B cell (primary cell): ENCODE data around the gene NTN3. TPM values are rescaled to one million over a fixed set of nuclear protein-coding genes. Genes with fewer than 3 reads are reported as not detected.

Experiments
- ATAC-seq: fragments of 200-7000 bp; cut with Tn5 transposase; one replicate; pipeline ENCODE4 v1.10.0; 2021; ENCODE audit warnings: low read depth, mild to moderate bottlenecking, moderate number of reproducible peaks, moderate library complexity
- CTCF ChIA-PET: fragments of 350-600 bp; sonication (Branson Sonifier 250); formaldehyde crosslinking; loops from one replicate; lab custom pipeline; 2021; ENCODE audit warnings: antibody characterized with exemption, inconsistent platforms; lab: Charles Lee
- POLR2A ChIA-PET: fragments of 350-600 bp; sonication (Branson Sonifier 250); formaldehyde crosslinking; loops from one replicate; lab custom pipeline; 2021; ENCODE audit warnings: antibody characterized with exemption; lab: Charles Lee
- DNase-seq: peaks from one replicate; pipeline ENCODE4 v3.0.0; 2013
- H2AFZ ChIP-seq: 2 replicates; pipeline ENCODE4 v1.6.1; 2012; ENCODE audit warnings: mild to moderate bottlenecking, low read depth, low read length; ENCODE audit not compliant: insufficient read depth, poor library complexity, severe bottlenecking
- H3K27ac ChIP-seq, 2 donors: 1 replicate in 1 of 2; 2 replicates in 1 of 2; pipeline ENCODE4 v1.5.1; 2012 to 2013; ENCODE audit warnings: low read length in 2 of 2, mild to moderate bottlenecking in 2 of 2, moderate library complexity in 1 of 2
- H3K27me3 ChIP-seq, 4 experiments: fragments of 200-600 bp in 1 of 4; sonication (generic) in 1 of 4; replicated peaks in 1 of 4; 1 replicate in 2 of 4; 2 replicates in 2 of 4; pipeline versions ENCODE4 v1.6.1 to v1.7.0; 2013 to 2016; ENCODE audit warnings: low read length in 3 of 4, mild to moderate bottlenecking in 2 of 4, mixed read lengths in 1 of 4, moderate library complexity in 1 of 4; ENCODE audit not compliant: insufficient read depth in 4 of 4, control insufficient read depth in 3 of 4; ENCODE audit errors: control extremely low read depth in 1 of 4
- H3K36me3 ChIP-seq, 2 experiments: replicated peaks in 1 of 2; 1 replicate in 1 of 2; 2 replicates in 1 of 2; pipeline versions ENCODE4 v1.6.1 to v1.7.1; 2013; ENCODE audit warnings: low read length in 1 of 2; ENCODE audit not compliant: insufficient read depth in 2 of 2, control insufficient read depth in 1 of 2; ENCODE audit errors: control extremely low read depth in 1 of 2, extremely low read depth in 1 of 2
- H3K4me1 ChIP-seq, 2 donors: fragments of 200-600 bp in 1 of 2; sonication (generic) in 1 of 2; 1 replicate in 1 of 2; 2 replicates in 1 of 2; pipeline versions ENCODE4 v1.5.1 to v1.6.1; 2013 to 2017; ENCODE audit warnings: low read length in 2 of 2; ENCODE audit not compliant: control insufficient read depth in 2 of 2, insufficient read depth in 2 of 2
- H3K4me2 ChIP-seq: replicated peaks from 2 replicates; pipeline ENCODE3; 2012; ENCODE audit warnings: mild to moderate bottlenecking, low read depth, low read length; ENCODE audit not compliant: poor library complexity, severe bottlenecking
- H3K4me3 ChIP-seq, 5 experiments: fragments of 200-600 bp in 1 of 5; sonication (generic) in 1 of 5; 1 replicate in 3 of 5; 2 replicates in 2 of 5; pipeline versions ENCODE4 v1.5.1 to v1.7.0; 2011 to 2016; ENCODE audit warnings: low read length in 4 of 5, mild to moderate bottlenecking in 4 of 5, low read depth in 2 of 5, control low read depth in 1 of 5, moderate library complexity in 1 of 5; ENCODE audit not compliant: insufficient read depth in 1 of 5; ENCODE audit errors: control extremely low read depth in 1 of 5, extremely low read depth in 1 of 5
- H3K79me2 ChIP-seq: fragments of 200-600 bp; sonication (generic); one replicate; pipeline ENCODE4 v1.6.0; 2016; ENCODE audit warnings: low read length; ENCODE audit not compliant: control insufficient read depth, insufficient read depth
- H3K9ac ChIP-seq: fragments of 200-600 bp; sonication (generic); 2 replicates; pipeline ENCODE4 v1.6.1; 2017; ENCODE audit warnings: mild to moderate bottlenecking, low read length, moderate library complexity
- H3K9me3 ChIP-seq, 3 donors: one replicate each; pipeline versions ENCODE4 v1.6.1 to v1.7.1; 2013; ENCODE audit warnings: low read length in 2 of 3; ENCODE audit not compliant: control insufficient read depth in 2 of 3, insufficient read depth in 1 of 3; ENCODE audit errors: control extremely low read depth in 1 of 3
- H4K20me1 ChIP-seq: 2 replicates; pipeline ENCODE4 v1.6.0; 2012; ENCODE audit warnings: mild to moderate bottlenecking, low read length; ENCODE audit not compliant: insufficient read depth, control insufficient read depth, poor library complexity, severe bottlenecking
- H3K27ac Mint-ChIP-seq: one replicate; pipeline ENCODE4 v1.8.0; 2021; ENCODE audit warnings: mixed read lengths
- H3K27me3 Mint-ChIP-seq: one replicate; pipeline ENCODE4 v1.8.0; 2021; ENCODE audit warnings: mixed read lengths
- H3K4me1 Mint-ChIP-seq: one replicate; pipeline ENCODE4 v1.8.0; 2021; ENCODE audit warnings: mixed read lengths
- H3K4me3 Mint-ChIP-seq: one replicate; pipeline ENCODE4 v1.8.0; 2021; ENCODE audit warnings: mixed read lengths
- H3K9me3 Mint-ChIP-seq: one replicate; pipeline ENCODE4 v1.8.0; 2022; ENCODE audit warnings: mixed read lengths; ENCODE audit not compliant: insufficient read depth
- CTCF ChIP-seq: fragments of 200-600 bp; IDR thresholded peaks from one replicate; pipeline ENCODE4 v1.8.0; 2022; ENCODE audit warnings: antibody characterized with exemption, mild to moderate bottlenecking
- EZH2 ChIP-seq: IDR thresholded peaks from 2 replicates; pipeline ENCODE4 v1.6.1; 2012; ENCODE audit warnings: borderline replicate concordance, low read depth, mild to moderate bottlenecking, moderate library complexity, low read length; ENCODE audit not compliant: insufficient read depth, poor library complexity, severe bottlenecking
- whole genome bisulfite sequencing: methylation state at CpG from one replicate; pipeline ENCODE4 v1.1.5; 2013; ENCODE audit warnings: missing lambda C conversion rate; ENCODE audit not compliant: insufficient coverage; 5-methylcytosine and 5-hydroxymethylcytosine counted together
- intact Hi-C: fragments of 100-400 bp; cut with micrococcal nuclease; formaldehyde crosslinking; loops from one replicate; pipeline ENCODE4 v1.10.0; 2022
- polyA plus RNA-seq: library from polyadenylated mRNA; depleted of rRNA; stranded (reverse); fragments of >200 nt; gene quantifications from 2 replicates; pipeline ENCODE4 v1.2.3, GENCODE V29; 2012
- total RNA-seq, 2 donors: library from RNA; stranded (reverse); fragments of 120-200 nt in 1 of 2; gene quantifications; 1 replicate in 1 of 2; 2 replicates in 1 of 2; pipeline versions ENCODE4 v1.2.3 to v1.2.4, GENCODE V29; 2013 to 2022

Gene NTN3
- total and polyA plus RNA-seq, 2 donors (not counting 1 experiment from before 2014, with no cell fraction given), result not detected

GRCh38 chr16:2511996-2512734 is 41.1 kb downstream of the NTN3 start:
- H3K27me3 Mint-ChIP-seq, result no peaks in the 10 kb centered on the region
- Histone ChIP-seq H3K4me3 (no peak overlapping the region), H3K36me3 (peaks cover 0 to 4% of the 10 kb centered on the region in 2 experiments), H4K20me1 (peaks cover 27% of the 10 kb centered on the region), H3K9me3 (no peaks in the 10 kb centered on the region), H3K27me3 (no peaks in the 10 kb centered on the region), H3K27ac (peak overlapping the region in 1 of 2 donors; percentile 99), H3K79me2 (peaks cover 63% of the 10 kb centered on the region), H3K4me2 (peak overlapping the region; percentile 91), H3K9ac (no peak overlapping the region), H3K4me1 (peaks cover 82 to 89% of the 10 kb centered on the region in 2 donors), H2AFZ (no peak overlapping the region)
- ATAC-seq (no peak), DNase-seq (peak; percentile 24)
- ChIA-PET POLR2A (interaction anchor here (1.5 kb wide), 1 partner anchor 357 kb away, joined by 3 read pairs; the partner anchor contains the start of gene TRAF7), CTCF (interaction anchor here (1.8 kb wide), 1 partner anchor 317 kb away, joined by 5 read pairs; no protein-coding TSS in a partner anchor)
- peaks cover 82% of the 10 kb centered on the region for H3K4me1 Mint-ChIP-seq
- 98% methylated on average over 16 of the region's 17 CpGs for WGBS
- intact Hi-C loops, result loop anchor here (2.0 kb wide), 1 partner anchor 171 kb away; the partner anchor contains the start of gene ABCA3
- peak overlapping the region; percentile 99 for H3K27ac Mint-ChIP-seq
- TF ChIP-seq EZH2 (no peak), CTCF (no peak)
- H3K9me3 Mint-ChIP-seq, result no peaks in the 10 kb centered on the region
- H3K4me3 Mint-ChIP-seq, result peak overlapping the region; percentile 96
